CD4-positive, alpha-beta memory T cell (primary cell): ENCODE measurements around the gene BIRC6. TPM values are rescaled to one million over a fixed set of nuclear protein-coding genes. Genes with fewer than 3 reads are reported as not detected.

ENCODE experiments used
- CTCF ChIA-PET: fragments of 350-600 bp; sonication (Branson Sonifier 250); formaldehyde crosslinking; loops from one replicate; lab custom pipeline; 2021; ENCODE audit warnings: inconsistent platforms; ENCODE audit not compliant: partially characterized antibody; lab: Charles Lee
- POLR2A ChIA-PET: fragments of 350-600 bp; sonication (Branson Sonifier 250); formaldehyde crosslinking; loops from one replicate; lab custom pipeline; 2021; ENCODE audit not compliant: partially characterized antibody; lab: Charles Lee
- DNase-seq, 5 donors: peaks; one replicate each; pipeline versions ENCODE4 v3.0.0 to v3.0.0-alpha.2; 2020 to 2022; ENCODE audit warnings: mixed read lengths in 1 of 5
- H3K27ac ChIP-seq: one replicate; pipeline ENCODE4 v1.7.0; 2013; ENCODE audit warnings: low read depth, low read length
- H3K27me3 ChIP-seq: 2 replicates; pipeline ENCODE4 v1.7.0; 2013; ENCODE audit warnings: mild to moderate bottlenecking, low read length, moderate library complexity; ENCODE audit not compliant: insufficient read depth
- H3K36me3 ChIP-seq: 2 replicates; pipeline ENCODE4 v1.7.0; 2013; ENCODE audit warnings: mild to moderate bottlenecking, low read length, moderate library complexity; ENCODE audit not compliant: insufficient read depth
- H3K4me1 ChIP-seq: 2 replicates; pipeline ENCODE4 v1.7.0; 2013; ENCODE audit warnings: mild to moderate bottlenecking, low read length, moderate library complexity; ENCODE audit not compliant: insufficient read depth
- H3K4me3 ChIP-seq, 2 donors: one replicate each; pipeline ENCODE4 v1.7.0; 2013; ENCODE audit warnings: low read length in 2 of 2, mild to moderate bottlenecking in 1 of 2
- H3K9me3 ChIP-seq, 2 donors: one replicate each; pipeline ENCODE4 v1.7.0; 2013; ENCODE audit warnings: low read length in 2 of 2, control low read depth in 1 of 2; ENCODE audit not compliant: control insufficient read depth in 1 of 2
- H3K27ac Mint-ChIP-seq, 7 donors: one replicate each; pipeline ENCODE4 v1.8.0; 2020 to 2021; ENCODE audit warnings: mixed read lengths in 7 of 7, mild to moderate bottlenecking in 6 of 7, inconsistent platforms in 3 of 7, moderate library complexity in 3 of 7
- H3K27me3 Mint-ChIP-seq, 2 donors: one replicate each; pipeline ENCODE4 v1.8.0; 2020 to 2021; ENCODE audit warnings: mixed read lengths in 2 of 2
- H3K36me3 Mint-ChIP-seq, 2 donors: one replicate each; pipeline ENCODE4 v1.8.0; 2020 to 2021; ENCODE audit warnings: mixed read lengths in 2 of 2, inconsistent platforms in 1 of 2, mild to moderate bottlenecking in 1 of 2
- H3K4me1 Mint-ChIP-seq, 4 donors: one replicate each; pipeline ENCODE4 v1.8.0; 2020 to 2021; ENCODE audit warnings: mixed read lengths in 4 of 4, mild to moderate bottlenecking in 1 of 4
- H3K4me3 Mint-ChIP-seq, 8 donors: one replicate each; pipeline ENCODE4 v1.8.0; 2020 to 2021; ENCODE audit warnings: mixed read lengths in 8 of 8, mild to moderate bottlenecking in 7 of 8, moderate library complexity in 6 of 8, inconsistent platforms in 3 of 8
- H3K9me3 Mint-ChIP-seq, 8 donors: one replicate each; pipeline ENCODE4 v1.8.0; 2020 to 2021; ENCODE audit warnings: mixed read lengths in 8 of 8, mild to moderate bottlenecking in 5 of 8, inconsistent platforms in 3 of 8, moderate library complexity in 1 of 8
- intact Hi-C: fragments of 100-400 bp; cut with micrococcal nuclease; formaldehyde crosslinking; loops from one replicate; pipeline ENCODE4 v1.15.1; 2023
- polyA plus RNA-seq, 2 donors: library from polyadenylated mRNA; unstranded; fragments of 300-500 nt; fragmentation: Illumina TruSeq; gene quantifications; one replicate each; pipeline ENCODE4 v1.2.3, GENCODE V29; 2021
- total RNA-seq, 2 experiments: library from RNA; stranded (reverse); gene quantifications; one replicate each; pipeline ENCODE4 v1.2.3, GENCODE V29; 2021

BIRC6 gene
- total and polyA plus RNA-seq, 4 experiments from 2014 or later, result 19.0 to 151 (median 95.0) TPM

GRCh38 chr2:32478889-32479620 is 122.2 kb downstream of the BIRC6 start:
- Mint-ChIP-seq H3K27ac (no peak overlapping the region), H3K4me1 (peaks cover 0 to 2% (median under 1%) of the 10 kb centered on the region in 4 donors), H3K27me3 (no peaks in the 10 kb centered on the region), H3K9me3 (no peaks in the 10 kb centered on the region), H3K36me3 (peaks cover 48 to 73% of the 10 kb centered on the region in 2 donors), H3K4me3 (no peak overlapping the region)
- POLR2A ChIA-PET, result no interaction called here
- Histone ChIP-seq H3K27ac (no peak overlapping the region), H3K27me3 (no peaks in the 10 kb centered on the region), H3K4me3 (no peak overlapping the region), H3K36me3 (peaks cover 43% of the 10 kb centered on the region), H3K9me3 (no peaks in the 10 kb centered on the region), H3K4me1 (no peaks in the 10 kb centered on the region)
- DNase-seq, result no peak
- intact Hi-C loops, result no loop called here
- CTCF ChIA-PET, result no interaction called here

GRCh38 chr2:32479993-32480392 is 123.2 kb downstream of the BIRC6 start:
- Mint-ChIP-seq H3K36me3 (peaks cover 51 to 70% of the 10 kb centered on the region in 2 donors), H3K9me3 (no peaks in the 10 kb centered on the region), H3K27ac (peak overlapping the region in 2 of 7 donors; percentile 33 to 36), H3K4me1 (peaks cover 0 to 2% (median under 1%) of the 10 kb centered on the region in 4 donors), H3K4me3 (no peak overlapping the region), H3K27me3 (no peaks in the 10 kb centered on the region)
- Histone ChIP-seq H3K27ac (no peak overlapping the region), H3K9me3 (no peaks in the 10 kb centered on the region), H3K4me3 (no peak overlapping the region), H3K36me3 (peaks cover 48% of the 10 kb centered on the region), H3K27me3 (no peaks in the 10 kb centered on the region), H3K4me1 (no peaks in the 10 kb centered on the region)
- POLR2A ChIA-PET, result no interaction called here
- CTCF ChIA-PET, result no interaction called here
- DNase-seq, result no peak
- intact Hi-C loops, result no loop called here

GRCh38 chr2:32482471-32482870 is 125.6 kb downstream of the BIRC6 start:
- no peak for DNase-seq
- Mint-ChIP-seq H3K27me3 (no peaks in the 10 kb centered on the region), H3K9me3 (no peaks in the 10 kb centered on the region), H3K4me3 (no peak overlapping the region), H3K4me1 (peaks cover 0 to 3% (median 0%) of the 10 kb centered on the region in 4 donors), H3K27ac (no peak overlapping the region), H3K36me3 (peaks cover 69 to 70% of the 10 kb centered on the region in 2 donors)
- H3K27ac ChIP-seq, result no peak overlapping the region
- H3K4me1 ChIP-seq, result no peaks in the 10 kb centered on the region
- H3K27me3 ChIP-seq, result no peaks in the 10 kb centered on the region
- peaks cover 63% of the 10 kb centered on the region for H3K36me3 ChIP-seq
- ChIA-PET POLR2A (no interaction called here), CTCF (no interaction called here)
- no peak overlapping the region for H3K4me3 ChIP-seq
- intact Hi-C loops, result no loop called here
- H3K9me3 ChIP-seq, result no peaks in the 10 kb centered on the region

- ChIA-PET CTCF (no interaction called here), POLR2A (no interaction called here)
- DNase-seq, result no peak
- Histone ChIP-seq H3K4me3 (no peak overlapping the region), H3K36me3 (peaks cover 53% of the 10 kb centered on the region), H3K27me3 (no peaks in the 10 kb centered on the region), H3K4me1 (no peaks in the 10 kb centered on the region), H3K9me3 (no peaks in the 10 kb centered on the region), H3K27ac (no peak overlapping the region)
- H3K4me3 Mint-ChIP-seq, result no peak overlapping the region
- H3K27me3 Mint-ChIP-seq, result no peaks in the 10 kb centered on the region
- H3K27ac Mint-ChIP-seq, result peak overlapping the region in 4 of 7 donors; percentile 11 to 55 (median 21)
- intact Hi-C loops, result no loop called here
- no peaks in the 10 kb centered on the region for H3K9me3 Mint-ChIP-seq
- H3K36me3 Mint-ChIP-seq, result peaks cover 57 to 68% of the 10 kb centered on the region in 2 donors
- H3K4me1 Mint-ChIP-seq, result peaks cover 0 to 3% (median 0%) of the 10 kb centered on the region in 4 donors
Measured at GRCh38 chr2:32484937-32485336, 128.1 kb downstream of the BIRC6 start.

GRCh38 chr2:32485399-32485798 is 128.6 kb downstream of the BIRC6 start:
- Mint-ChIP-seq H3K4me1 (peaks cover 0 to 3% (median 0%) of the 10 kb centered on the region in 4 donors), H3K9me3 (no peaks in the 10 kb centered on the region), H3K36me3 (peaks cover 53 to 65% of the 10 kb centered on the region in 2 donors), H3K27ac (peak overlapping the region in 3 of 7 donors; percentile 23 to 38 (median 37)), H3K4me3 (no peak overlapping the region), H3K27me3 (no peaks in the 10 kb centered on the region)
- Histone ChIP-seq H3K9me3 (no peaks in the 10 kb centered on the region), H3K4me1 (no peaks in the 10 kb centered on the region), H3K4me3 (no peak overlapping the region), H3K27ac (no peak overlapping the region), H3K36me3 (peaks cover 51% of the 10 kb centered on the region), H3K27me3 (no peaks in the 10 kb centered on the region)
- no peak for DNase-seq
- intact Hi-C loops, result no loop called here
- POLR2A ChIA-PET, result no interaction called here
- CTCF ChIA-PET, result no interaction called here

GRCh38 chr2:32489061-32489460 is 132.2 kb downstream of the BIRC6 start:
- H3K27me3 ChIP-seq, result no peaks in the 10 kb centered on the region
- Mint-ChIP-seq H3K9me3 (no peaks in the 10 kb centered on the region), H3K36me3 (peaks cover 37 to 55% of the 10 kb centered on the region in 2 donors), H3K27me3 (no peaks in the 10 kb centered on the region), H3K4me1 (peaks cover 0 to 5% (median under 1%) of the 10 kb centered on the region in 4 donors), H3K4me3 (no peak overlapping the region), H3K27ac (no peak overlapping the region)
- CTCF ChIA-PET, result interaction anchor here (1.8 kb wide), 1 partner anchor 10 kb away, joined by 6 read pairs; no protein-coding TSS in a partner anchor
- no peaks in the 10 kb centered on the region for H3K4me1 ChIP-seq
- H3K4me3 ChIP-seq, result no peak overlapping the region
- no peaks in the 10 kb centered on the region for H3K9me3 ChIP-seq
- peaks cover 42% of the 10 kb centered on the region for H3K36me3 ChIP-seq
- DNase-seq, result no peak
- H3K27ac ChIP-seq, result no peak overlapping the region
- intact Hi-C loops, result no loop called here
- POLR2A ChIA-PET, result no interaction called here

GRCh38 chr2:32491346-32491745 is 134.5 kb downstream of the BIRC6 start:
- Histone ChIP-seq H3K36me3 (peaks cover 25% of the 10 kb centered on the region), H3K27ac (no peak overlapping the region), H3K4me1 (no peaks in the 10 kb centered on the region), H3K9me3 (no peaks in the 10 kb centered on the region), H3K27me3 (no peaks in the 10 kb centered on the region), H3K4me3 (no peak overlapping the region)
- POLR2A ChIA-PET, result no interaction called here
- CTCF ChIA-PET, result no interaction called here
- no peaks in the 10 kb centered on the region for H3K9me3 Mint-ChIP-seq
- peaks cover 20 to 48% of the 10 kb centered on the region in 2 donors for H3K36me3 Mint-ChIP-seq
- no peaks in the 10 kb centered on the region for H3K27me3 Mint-ChIP-seq
- no peak for DNase-seq
- peak overlapping the region in 1 of 7 donors; percentile 84 for H3K27ac Mint-ChIP-seq
- H3K4me1 Mint-ChIP-seq, result peaks cover 0 to 1% (median under 1%) of the 10 kb centered on the region in 4 donors
- intact Hi-C loops, result no loop called here
- no peak overlapping the region for H3K4me3 Mint-ChIP-seq
